ENCODE results near the gene TIRAP.
"Not testable (repeated sequence)": the region's sequence is repeated elsewhere in the genome, so short reads cannot be mapped to it uniquely, and the experiment has no call there.

The TIRAP gene

DNA sequence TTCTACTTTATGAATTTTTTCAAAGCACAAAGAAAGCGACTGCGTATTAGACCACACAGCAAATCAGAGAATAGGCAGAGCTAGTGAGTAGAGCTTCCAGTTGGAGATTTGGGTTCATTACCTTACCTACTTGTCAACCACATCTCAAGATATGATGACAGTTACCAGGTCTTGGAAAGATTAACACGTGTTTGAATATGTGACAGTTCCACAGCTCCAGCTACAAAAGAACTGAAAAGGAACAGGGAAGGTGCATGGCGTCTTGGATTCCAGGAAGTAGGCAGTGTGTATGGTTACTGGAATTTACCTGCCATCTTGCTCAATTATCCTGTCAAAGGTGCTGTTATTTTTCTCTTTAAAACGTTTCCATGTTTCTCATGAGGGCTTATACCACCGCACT, 5.3 kb downstream of the TIRAP start:
- DNase-seq (ENCODE audit: low spot score): no peak

GRCh38 chr11:126290887-126291286, 8.0 kb downstream of the TIRAP start:
- no peak for DNase-seq (ENCODE audit: low spot score)

DNA sequence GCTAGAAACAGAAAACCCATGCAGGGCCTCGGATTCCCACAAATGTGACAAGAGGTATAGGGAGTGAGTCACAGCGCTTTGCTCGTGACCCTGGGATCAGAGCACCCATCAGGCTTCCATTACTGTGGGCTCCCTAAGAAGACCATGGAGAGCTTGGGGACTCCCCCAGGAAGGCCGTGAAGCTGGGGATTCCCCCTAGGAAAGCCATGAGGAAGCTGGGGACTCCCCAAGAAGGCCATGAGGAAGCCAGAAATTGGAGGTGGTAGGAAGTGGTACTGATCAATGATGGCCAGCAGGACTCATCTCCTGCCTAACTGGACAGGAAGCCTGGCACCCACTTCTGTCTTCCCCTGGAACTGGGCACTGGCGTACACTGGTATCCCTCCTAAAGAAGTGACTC, 10.8 kb downstream of the TIRAP start:
- DNase-seq (ENCODE audit: low spot score): no peak

DNA sequence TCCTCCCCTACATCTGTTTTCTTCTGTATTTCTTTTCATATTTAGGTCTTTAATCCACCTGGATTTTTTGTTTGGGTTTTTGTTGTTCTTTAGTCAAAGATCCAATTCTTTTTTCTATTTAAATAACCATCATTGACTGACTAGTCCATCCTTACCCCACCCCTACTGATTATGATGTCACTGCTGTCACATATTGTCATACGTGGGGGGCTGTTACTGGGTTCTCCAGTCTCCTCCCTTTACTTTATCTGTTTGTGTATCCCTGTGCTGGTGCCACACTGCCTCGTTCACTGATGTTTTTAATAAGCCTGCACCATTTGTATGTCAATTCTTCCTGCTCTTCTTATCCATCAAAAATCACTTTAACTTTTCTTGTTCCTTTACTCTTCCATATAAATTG, 14.1 kb downstream of the TIRAP start:
- DNase-seq (ENCODE audit: low spot score): no peak

- peak; percentile 88 for DNase-seq (ENCODE audit: low spot score)
Measured at GRCh38 chr11:126303623-126304456, 20.9 kb downstream of the TIRAP start, which contains the start of gene DCPS. Gene DCPS, plus strand, starts transcription at chr11:126304060. Its CDS starts 21 bp downstream, at chr11:126304081.

- DNase-seq (ENCODE audit: low spot score): peak; percentile 48
Measured at GRCh38 chr11:126304457-126305075, 21.7 kb downstream of the TIRAP start.

DNA sequence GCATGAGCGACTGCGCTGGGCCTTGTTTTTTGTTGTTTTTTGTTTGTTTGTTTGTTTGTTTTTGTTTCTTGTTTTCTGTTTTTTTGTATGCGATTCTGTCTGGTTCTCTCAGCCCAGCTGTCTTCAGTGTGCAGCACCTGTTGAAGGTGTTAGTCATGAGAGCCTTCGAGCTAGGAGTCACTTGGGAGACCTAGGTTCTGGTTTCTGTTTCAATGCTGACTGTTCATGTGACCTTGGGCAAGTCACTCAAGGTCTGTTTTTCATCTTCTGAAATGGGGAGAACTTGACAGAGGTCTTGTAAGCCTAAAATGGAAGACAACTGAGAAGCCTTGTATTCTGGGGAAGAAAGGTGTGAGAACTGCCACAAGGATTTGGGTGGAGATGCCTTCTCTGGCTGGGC, 22.8 kb downstream of the TIRAP start:
- DNase-seq (ENCODE audit: low spot score): no peak

DNA sequence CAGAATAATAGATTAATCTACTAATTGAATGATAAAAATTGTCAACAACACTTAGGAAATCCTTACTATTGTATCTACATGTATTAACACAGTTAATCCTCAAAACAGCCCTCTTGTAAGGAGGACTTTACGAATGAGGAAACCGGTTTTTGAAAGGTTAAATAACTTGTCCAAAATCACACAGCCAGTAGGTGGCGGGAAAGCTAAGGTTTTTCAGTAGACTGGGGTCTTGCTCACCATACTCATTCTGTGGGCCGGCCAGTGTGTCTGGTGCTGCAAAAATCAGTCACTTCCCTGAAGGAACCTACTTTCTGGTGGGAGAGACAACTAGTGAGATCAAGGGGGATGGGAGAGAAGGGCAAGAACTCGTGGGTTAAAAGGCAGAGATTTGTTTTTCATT, 24.8 kb downstream of the TIRAP start:
- DNase-seq (ENCODE audit: low spot score): peak; percentile 48

- peak; percentile 97 for DNase-seq (ENCODE audit: low spot score)
Measured at GRCh38 chr11:126308271-126308671, 25.4 kb downstream of the TIRAP start.

DNA sequence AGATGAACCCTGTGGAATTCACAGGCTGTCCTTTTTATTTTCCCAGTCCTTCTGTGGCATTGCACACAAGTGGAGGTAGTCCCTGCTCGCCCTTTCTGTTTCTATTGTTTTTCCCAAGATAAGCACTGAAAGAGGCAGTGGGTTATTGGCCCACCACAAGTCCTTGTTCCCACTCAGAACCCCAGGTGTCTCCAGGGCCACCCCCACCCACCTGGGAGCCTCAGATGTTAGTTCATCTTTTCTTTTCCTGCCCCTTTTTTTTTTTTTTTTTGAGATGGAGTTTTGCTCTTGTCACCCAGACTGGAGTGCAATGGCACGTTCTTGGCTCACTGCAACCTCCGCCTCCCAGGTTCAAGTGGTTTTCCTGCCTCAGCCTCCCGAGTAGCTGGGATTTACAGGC, 25.9 kb downstream of the TIRAP start:
- not testable (repeated sequence) for DNase-seq (ENCODE audit: low spot score)

- peak; percentile 88 for DNase-seq (ENCODE audit: low spot score)
Measured at GRCh38 chr11:126310200-126310991, 27.5 kb downstream of the TIRAP start.

DNA sequence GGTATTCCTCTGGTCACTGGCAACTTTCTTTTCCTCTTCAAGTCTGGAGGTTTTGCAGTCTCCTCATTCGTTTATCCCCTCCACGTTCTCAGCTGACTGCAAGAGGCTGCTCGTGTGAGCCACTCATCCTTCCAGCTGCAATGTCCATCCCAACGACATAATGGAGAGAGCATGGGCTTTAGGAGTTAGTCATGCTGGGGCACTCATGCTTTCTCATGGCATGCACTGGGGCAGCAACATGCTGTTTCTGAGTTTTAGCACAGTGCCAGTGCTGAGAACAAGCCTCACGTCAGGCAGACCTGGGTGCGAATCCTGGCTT, 28.1 kb downstream of the TIRAP start:
- no peak for DNase-seq (ENCODE audit: low spot score)

DNA sequence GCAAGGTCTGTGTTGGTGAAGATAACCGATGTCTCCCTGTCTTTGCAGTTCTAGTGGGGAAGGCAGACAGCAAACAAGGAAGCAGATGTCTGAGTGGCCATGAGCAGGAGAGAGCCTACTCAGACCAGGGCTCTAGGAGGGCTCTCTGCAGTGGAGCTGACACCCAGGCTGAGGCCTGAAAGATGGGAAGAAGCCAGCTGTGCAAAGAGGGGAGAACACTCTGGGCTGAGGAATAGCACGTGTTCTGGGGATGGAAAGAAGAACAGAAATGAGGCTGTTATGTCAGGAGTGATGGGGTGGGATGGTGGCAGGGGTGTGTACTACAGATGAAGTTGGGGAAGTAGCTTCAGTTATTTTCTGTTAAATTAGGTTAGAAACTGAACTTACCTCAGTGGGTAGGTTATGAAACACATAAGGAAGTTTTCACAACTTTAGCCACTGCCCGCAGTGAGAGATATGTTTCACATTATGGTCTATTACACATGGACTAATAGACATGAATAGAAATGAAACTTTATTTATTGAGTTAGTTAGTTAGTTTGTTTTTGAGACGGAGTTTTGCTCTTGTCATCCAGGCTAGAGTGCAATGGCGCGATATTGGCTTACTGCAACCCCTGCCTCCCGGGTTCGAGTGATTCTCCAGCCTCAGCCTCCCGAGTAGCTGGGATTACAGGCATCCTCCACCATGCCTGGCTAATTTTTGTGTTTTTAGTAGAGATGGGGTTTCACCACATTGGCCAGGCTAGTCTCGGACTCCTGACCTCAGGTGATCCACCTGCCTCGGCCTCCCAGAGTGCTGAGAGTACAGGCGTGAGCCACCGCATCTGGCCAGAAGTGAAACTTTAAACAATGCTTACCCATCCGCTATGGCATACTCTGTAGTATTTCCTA, 28.8 kb downstream of the TIRAP start:
- DNase-seq (ENCODE audit: low spot score): no peak

DNA sequence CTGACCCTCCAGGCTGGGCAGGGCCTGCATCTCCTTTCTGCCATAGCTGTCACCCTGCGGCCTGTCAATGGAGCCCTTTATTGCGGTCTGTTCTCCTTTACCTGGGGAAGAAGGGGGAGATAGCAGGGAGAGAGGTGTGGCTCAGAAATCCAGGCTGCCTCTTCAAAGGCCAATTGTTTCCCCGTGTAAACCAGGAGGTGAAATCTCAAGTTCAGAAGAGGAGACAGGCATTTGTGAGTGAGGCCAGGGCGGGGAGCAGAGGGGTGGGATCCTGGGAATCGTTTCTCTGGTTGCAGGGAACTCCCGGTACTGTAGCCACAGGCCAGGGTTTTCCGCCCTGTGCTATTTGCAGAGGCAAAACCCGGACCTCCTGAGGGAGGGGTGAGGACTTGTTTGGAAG, 30.1 kb downstream of the TIRAP start:
- no peak for DNase-seq (ENCODE audit: low spot score)

GRCh38 chr11:126313826-126314225, 30.9 kb downstream of the TIRAP start:
- DNase-seq (ENCODE audit: low spot score): no peak

GRCh38 chr11:126317432-126317755, 34.5 kb downstream of the TIRAP start:
- DNase-seq (ENCODE audit: low spot score): no peak

- peak; percentile 43 for DNase-seq (ENCODE audit: low spot score)
Measured at GRCh38 chr11:126317756-126318573, 35.1 kb downstream of the TIRAP start.

DNA sequence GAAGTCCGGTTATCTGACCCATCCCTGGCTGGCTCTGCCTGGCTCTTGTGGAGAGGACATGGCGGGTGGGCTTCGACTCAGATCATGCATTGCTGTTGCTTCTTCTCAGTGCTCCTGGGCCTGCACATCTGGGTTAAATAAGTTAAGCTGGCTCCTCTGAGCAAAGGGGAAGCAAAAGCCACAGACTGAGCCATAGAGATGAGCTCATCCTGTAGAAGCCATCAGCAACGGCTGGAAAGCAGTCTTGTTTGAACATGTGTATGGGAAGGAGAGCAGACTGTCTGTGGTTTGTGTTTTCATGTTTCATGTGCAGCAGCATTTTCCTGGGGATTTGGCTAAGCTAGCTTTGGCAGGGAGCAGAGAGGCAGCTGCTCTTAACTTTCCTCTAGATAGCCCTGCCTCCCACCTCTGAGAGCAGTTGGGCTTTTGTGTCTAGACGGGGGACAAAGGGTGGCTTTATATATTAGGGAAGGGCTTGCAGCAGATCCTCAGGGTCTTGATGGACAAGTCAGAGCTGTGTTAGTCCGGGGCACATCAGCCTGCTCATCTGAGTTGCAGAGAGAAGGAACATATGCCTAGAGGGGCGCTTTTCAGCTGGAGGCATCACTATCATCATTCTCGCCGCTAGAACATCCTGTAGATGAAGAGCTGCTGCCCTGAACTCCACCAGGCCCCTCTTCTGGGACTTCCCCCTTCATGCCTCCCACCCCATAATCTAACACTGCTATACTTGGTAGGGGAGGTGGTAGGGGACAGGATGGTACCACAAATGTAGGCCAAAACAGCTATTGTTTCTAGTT, 35.9 kb downstream of the TIRAP start:
- DNase-seq (ENCODE audit: low spot score): peak; percentile 56

DNA sequence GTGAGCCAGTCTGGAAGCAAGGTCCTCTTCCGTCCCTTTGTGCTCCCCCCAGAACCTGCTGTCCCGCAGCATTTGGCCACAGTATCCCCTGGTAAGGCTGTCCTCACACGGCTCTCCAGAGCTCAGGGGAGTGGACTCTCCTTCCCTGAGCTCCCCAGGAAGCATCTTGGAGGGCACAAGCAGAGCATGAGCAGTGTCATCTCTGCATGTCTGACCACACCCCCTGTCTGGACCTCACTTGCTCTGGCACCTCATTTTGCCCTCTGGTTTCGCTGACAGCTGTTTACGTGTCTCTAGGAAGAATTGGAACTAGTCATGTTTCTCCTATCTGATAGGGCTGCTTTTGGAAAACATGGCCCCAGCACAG, 36.5 kb downstream of the TIRAP start:
- DNase-seq (ENCODE audit: low spot score): no peak

DNA sequence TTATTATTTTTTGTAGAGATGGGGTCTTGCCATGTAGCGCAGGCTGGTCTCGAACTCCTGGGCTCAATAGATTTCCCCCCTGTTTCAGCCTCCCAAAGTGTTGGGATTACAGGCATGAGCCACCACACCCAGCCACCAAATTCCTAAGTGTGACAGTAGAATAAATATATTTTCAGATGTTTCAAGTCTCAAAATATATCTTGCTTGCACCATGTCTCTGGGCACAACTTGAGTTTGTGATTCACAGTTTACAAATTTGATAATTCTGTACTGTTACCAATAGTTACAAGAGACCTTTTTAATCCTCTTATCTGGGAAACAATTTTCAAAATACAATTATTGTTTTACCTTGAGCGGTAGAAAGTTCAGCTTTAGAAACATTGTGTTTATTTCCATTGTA, 40.1 kb downstream of the TIRAP start:
- no peak for DNase-seq (ENCODE audit: low spot score)

Data from pons (tissue), 1 donor.